GM23248 (cell line): ENCODE results near the gene STXBP4. TPM values are rescaled to one million over a fixed set of nuclear protein-coding genes. Genes with fewer than 3 reads are reported as not detected.

Experiments used
- DNase-seq: peaks from one replicate; pipeline ENCODE4 v3.0.0-alpha.2; 2015
- H2AFZ ChIP-seq: fragments of 200-600 bp; sonication (generic); 2 replicates; pipeline ENCODE4 v1.6.1; 2016; ENCODE audit warnings: antibody characterized with exemption
- H3F3A ChIP-seq: fragments of 200-600 bp; sonication (generic); 2 replicates; pipeline ENCODE4 v1.6.1; 2016; ENCODE audit warnings: mild to moderate bottlenecking, antibody characterized with exemption, mixed run types; ENCODE audit not compliant: insufficient read depth
- H3K27ac ChIP-seq: fragments of 200-600 bp; sonication (generic); 2 replicates; pipeline ENCODE4 v1.5.1; 2016; ENCODE audit warnings: mild to moderate bottlenecking
- H3K27me3 ChIP-seq: fragments of 200-600 bp; sonication (generic); replicated peaks from 2 replicates; pipeline ENCODE4 v1.6.1; 2016; ENCODE audit warnings: mild to moderate bottlenecking; ENCODE audit not compliant: insufficient read depth
- H3K36me3 ChIP-seq: fragments of 200-600 bp; sonication (generic); 2 replicates; pipeline ENCODE4 v1.6.1; 2016; ENCODE audit warnings: low read depth, mild to moderate bottlenecking
- H3K4me1 ChIP-seq: fragments of 200-600 bp; sonication (generic); 2 replicates; pipeline ENCODE4 v1.6.1; 2016; ENCODE audit warnings: mild to moderate bottlenecking; ENCODE audit not compliant: insufficient read depth
- H3K4me2 ChIP-seq: fragments of 200-600 bp; sonication (generic); one replicate; pipeline ENCODE4 v1.6.1; 2016; ENCODE audit warnings: mild to moderate bottlenecking; ENCODE audit not compliant: unreplicated experiment
- H3K4me3 ChIP-seq: fragments of 200-600 bp; sonication (generic); 2 replicates; pipeline ENCODE4 v1.5.1; 2016; ENCODE audit warnings: mild to moderate bottlenecking
- H3K79me2 ChIP-seq: fragments of 200-600 bp; sonication (generic); 2 replicates; pipeline ENCODE4 v1.6.1; 2016; ENCODE audit warnings: mild to moderate bottlenecking; ENCODE audit not compliant: insufficient read depth
- H3K9ac ChIP-seq: fragments of 200-600 bp; sonication (generic); 2 replicates; pipeline ENCODE4 v1.6.1; 2016; ENCODE audit warnings: mild to moderate bottlenecking
- H3K9me2 ChIP-seq: fragments of 200-600 bp; sonication (generic); 2 replicates; pipeline ENCODE4 v1.6.1; 2016; ENCODE audit warnings: mixed run types, mild to moderate bottlenecking, moderate library complexity; ENCODE audit not compliant: insufficient read depth
- H3K9me3 ChIP-seq: fragments of 200-600 bp; sonication (generic); one replicate; pipeline ENCODE4 v1.6.1; 2017; ENCODE audit warnings: low read depth
- H4K20me1 ChIP-seq: fragments of 200-600 bp; sonication (generic); 2 replicates; pipeline ENCODE4 v1.6.0; 2016; ENCODE audit not compliant: insufficient read depth
- EZH2 ChIP-seq: fragments of 200-600 bp; sonication (generic); IDR thresholded peaks from 2 replicates; pipeline ENCODE4 v1.6.1; 2018; ENCODE audit warnings: antibody characterized with exemption, mild to moderate bottlenecking; ENCODE audit not compliant: insufficient read depth, poor library complexity, severe bottlenecking
- EZH2phosphoT487 ChIP-seq: fragments of 200-600 bp; sonication (generic); IDR thresholded peaks from 2 replicates; pipeline ENCODE4 v1.6.1; 2018; ENCODE audit warnings: antibody characterized with exemption, moderate library complexity, mild to moderate bottlenecking, low read depth; ENCODE audit not compliant: insufficient read depth
- WGBS, 2 experiments: methylation state at CpG; one replicate each; pipeline ENCODE4 v1.1.6; 2015 to 2017; ENCODE audit warnings: low lambda C conversion rate in 2 of 2, low coverage in 1 of 2; ENCODE audit errors: missing lambda C conversion rate in 2 of 2; 5-methylcytosine and 5-hydroxymethylcytosine counted together
- in situ Hi-C: fragments of 300-500 bp; cut with MboI; formaldehyde crosslinking; loops from 2 replicates; pipeline ENCODE4 v1.15.0; 2020
- polyA plus RNA-seq: library from polyadenylated mRNA; unstranded; fragments of >200 nt; fragmentation: Nextera tagmentation; extraction: Ambion mirVana; gene quantifications from 2 replicates; pipeline ENCODE4 v1.2.1, GENCODE V29; 2016
- total RNA-seq: library from RNA; depleted of rRNA; stranded (reverse); fragments of >200 nt; shearing (Covaris generic); gene quantifications from 2 replicates; pipeline ENCODE4 v1.2.3, GENCODE V29; 2014

Gene STXBP4
- total and polyA plus RNA-seq, 2 experiments from 2014 or later, result 5.9 to 8.7 TPM

- Histone ChIP-seq H3K9ac (no peak overlapping the region), H3K4me3 (no peak overlapping the region), H3K79me2 (no peaks in the 10 kb centered on the region), H3K9me3 (no peaks in the 10 kb centered on the region), H4K20me1 (no peaks in the 10 kb centered on the region), H3K4me2 (no peak overlapping the region), H3K27me3 (no peaks in the 10 kb centered on the region), H2AFZ (no peak overlapping the region), H3K27ac (no peak overlapping the region), H3K36me3 (no peaks in the 10 kb centered on the region), H3F3A (no peaks in the 10 kb centered on the region), H3K4me1 (no peaks in the 10 kb centered on the region), H3K9me2 (no peaks in the 10 kb centered on the region)
- peak; percentile 69 for DNase-seq
- 68 to 69% methylated on average over 8 of the region's 8 CpGs for WGBS, 2 experiments
- TF ChIP-seq EZH2phosphoT487, result no peak
- no peak for TF ChIP-seq EZH2
- in situ Hi-C loops, result loop anchor here (25.0 kb wide), 1 partner anchor 519 kb away; the partner anchor contains the start of gene SMIM36
Observed at GRCh38 chr17:54992797-54993639, 24.5 kb downstream of the STXBP4 start.

- H4K20me1 ChIP-seq, result no peaks in the 10 kb centered on the region
Observed at GRCh38 chr17:54996441-54996840, 27.9 kb downstream of the STXBP4 start.

GRCh38 chr17:55002458-55002857 is 33.9 kb downstream of the STXBP4 start:
- in situ Hi-C loops, result no loop called here
- Histone ChIP-seq H3K27me3 (no peaks in the 10 kb centered on the region), H3K4me3 (no peak overlapping the region), H3K9me3 (no peaks in the 10 kb centered on the region), H2AFZ (no peak overlapping the region), H3K4me1 (no peaks in the 10 kb centered on the region), H3K36me3 (peaks cover 8% of the 10 kb centered on the region; the same call in 1 of the 2 replicates), H3K79me2 (no peaks in the 10 kb centered on the region), H3K9me2 (no peaks in the 10 kb centered on the region), H4K20me1 (no peaks in the 10 kb centered on the region), H3F3A (no peaks in the 10 kb centered on the region), H3K4me2 (no peak overlapping the region), H3K9ac (no peak overlapping the region), H3K27ac (no peak overlapping the region)
- DNase-seq, result no peak
- TF ChIP-seq EZH2phosphoT487 (no peak), EZH2 (no peak)

More at GRCh38 chr17:54996441-54996840, 27.9 kb downstream of the STXBP4 start:
- H3K4me3 ChIP-seq, result no peak overlapping the region
- H2AFZ ChIP-seq, result no peak overlapping the region
- H3K27ac ChIP-seq, result no peak overlapping the region
- H3K36me3 ChIP-seq, result peaks cover 8% of the 10 kb centered on the region; the same call in 1 of the 2 replicates
- H3K9me3 ChIP-seq, result no peaks in the 10 kb centered on the region
- no peaks in the 10 kb centered on the region for H3K79me2 ChIP-seq
- H3K4me1 ChIP-seq, result no peaks in the 10 kb centered on the region
- no peak overlapping the region for H3K9ac ChIP-seq
- no peaks in the 10 kb centered on the region for H3K9me2 ChIP-seq
- in situ Hi-C loops, result loop anchor here (25.0 kb wide), 1 partner anchor 516 kb away; the partner anchor contains the start of gene SMIM36
- TF ChIP-seq EZH2phosphoT487 (no peak), EZH2 (no peak)
- WGBS, 2 experiments, result 93 to 95% methylated on average over 1 of the region's 1 CpG
- no peaks in the 10 kb centered on the region for H3F3A ChIP-seq
- DNase-seq, result no peak
- no peak overlapping the region for H3K4me2 ChIP-seq
- H3K27me3 ChIP-seq, result no peaks in the 10 kb centered on the region

- Histone ChIP-seq H3K27me3 (no peaks in the 10 kb centered on the region), H2AFZ (no peak overlapping the region), H3K9ac (no peak overlapping the region), H3K4me3 (no peak overlapping the region), H3K4me1 (no peaks in the 10 kb centered on the region), H3F3A (no peaks in the 10 kb centered on the region), H3K27ac (no peak overlapping the region), H4K20me1 (no peaks in the 10 kb centered on the region), H3K9me2 (no peaks in the 10 kb centered on the region), H3K4me2 (no peak overlapping the region), H3K9me3 (no peaks in the 10 kb centered on the region), H3K79me2 (no peaks in the 10 kb centered on the region), H3K36me3 (peaks cover 8% of the 10 kb centered on the region; the same call in 1 of the 2 replicates)
- no peak for DNase-seq
- in situ Hi-C loops, result no loop called here
- no peak for TF ChIP-seq EZH2
- no peak for TF ChIP-seq EZH2phosphoT487
- 70 to 82% methylated on average over 2 to 5 of the region's 5 CpGs for WGBS, 2 experiments
Observed at GRCh38 chr17:55004484-55004883, 35.9 kb downstream of the STXBP4 start.
